Measurements from ENCODE around the gene ANO6. TPM values are rescaled to one million over a fixed set of nuclear protein-coding genes. Genes with fewer than 3 reads are reported as not detected.

ANO6 gene
- total RNA-seq, 2 donors from 2014 or later, result 35.2 to 55.1 TPM

DNA sequence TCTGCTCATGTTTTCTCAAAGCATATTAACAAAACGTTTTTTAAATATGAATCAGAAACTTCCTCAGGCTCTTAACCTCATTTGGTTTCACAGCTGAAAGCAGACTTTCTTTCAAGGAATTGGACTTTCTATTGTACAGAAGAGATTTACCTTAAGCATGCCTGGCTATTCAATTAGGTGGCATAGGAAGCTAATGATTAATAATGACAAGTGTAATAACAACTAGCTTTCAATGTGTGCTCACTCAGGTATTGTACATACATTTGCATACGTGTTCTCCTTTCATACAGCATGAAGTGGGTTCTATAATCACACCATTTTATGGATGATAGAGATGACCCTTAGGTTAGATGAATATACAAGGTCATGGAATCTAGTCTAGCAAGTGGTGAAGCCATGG is 115.7 kb downstream of the ANO6 start:
- H3K27me3 Mint-ChIP-seq, result no peaks in the 10 kb centered on the region
- DNase-seq (ENCODE audit: low spot score) (no peak), ATAC-seq (no peak)
- no peak overlapping the region for H3K27ac Mint-ChIP-seq
- H3K9me3 Mint-ChIP-seq, result no peaks in the 10 kb centered on the region
- peaks cover 13% of the 10 kb centered on the region for H3K36me3 Mint-ChIP-seq
- H3K4me3 Mint-ChIP-seq, result no peak overlapping the region
- peaks cover 12 to 15% of the 10 kb centered on the region in 2 donors for H3K4me1 Mint-ChIP-seq (ENCODE audit: low read depth in 2 of 2)

DNA sequence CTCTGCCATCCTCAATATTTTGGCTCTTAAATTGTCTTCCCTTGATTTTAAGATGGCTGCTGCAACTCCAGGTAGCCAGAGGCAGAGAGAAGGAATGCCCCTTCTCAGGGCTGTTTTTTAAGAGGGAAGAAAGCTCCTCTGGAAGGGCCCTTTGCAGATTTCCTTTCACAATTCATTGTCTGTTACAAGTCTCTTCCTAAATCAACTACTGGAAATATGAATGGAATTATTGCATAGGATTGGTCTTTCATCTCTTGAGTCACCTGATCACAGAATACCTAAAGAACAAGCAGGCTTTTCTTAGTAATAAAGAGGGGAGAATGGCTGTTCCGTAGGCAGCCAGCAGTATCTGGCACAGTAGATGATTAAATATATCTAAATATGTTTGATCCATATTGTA is 118.5 kb downstream of the ANO6 start:
- H3K4me3 Mint-ChIP-seq, result no peak overlapping the region
- no peak for DNase-seq (ENCODE audit: low spot score)
- no peak overlapping the region for H3K27ac Mint-ChIP-seq
- peaks cover 5 to 12% of the 10 kb centered on the region in 2 donors for H3K4me1 Mint-ChIP-seq (ENCODE audit: low read depth in 2 of 2)
- ATAC-seq, result no peak
- H3K36me3 Mint-ChIP-seq, result peaks cover 13% of the 10 kb centered on the region
- H3K9me3 Mint-ChIP-seq, result no peaks in the 10 kb centered on the region
- no peaks in the 10 kb centered on the region for H3K27me3 Mint-ChIP-seq

DNA sequence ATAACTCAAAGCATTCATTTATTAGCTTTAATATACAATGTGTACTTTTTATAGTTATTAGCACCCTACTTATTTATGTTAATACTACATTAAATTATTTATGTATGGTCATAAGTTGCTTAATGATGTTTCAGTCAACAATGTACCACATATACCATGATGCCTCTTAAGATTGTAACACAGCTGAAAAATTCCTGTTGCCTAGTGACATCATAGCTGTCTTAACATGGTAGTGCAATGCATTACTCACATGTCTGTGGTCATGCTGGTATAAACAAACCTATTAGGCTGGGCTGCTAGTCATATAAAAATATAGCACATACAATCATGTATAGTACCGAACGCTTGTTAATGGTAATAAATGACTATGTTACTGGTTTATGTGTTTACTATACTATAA is 120.4 kb downstream of the ANO6 start:
- no peak overlapping the region for H3K4me3 Mint-ChIP-seq
- H3K36me3 Mint-ChIP-seq, result peaks cover 13% of the 10 kb centered on the region

DNA sequence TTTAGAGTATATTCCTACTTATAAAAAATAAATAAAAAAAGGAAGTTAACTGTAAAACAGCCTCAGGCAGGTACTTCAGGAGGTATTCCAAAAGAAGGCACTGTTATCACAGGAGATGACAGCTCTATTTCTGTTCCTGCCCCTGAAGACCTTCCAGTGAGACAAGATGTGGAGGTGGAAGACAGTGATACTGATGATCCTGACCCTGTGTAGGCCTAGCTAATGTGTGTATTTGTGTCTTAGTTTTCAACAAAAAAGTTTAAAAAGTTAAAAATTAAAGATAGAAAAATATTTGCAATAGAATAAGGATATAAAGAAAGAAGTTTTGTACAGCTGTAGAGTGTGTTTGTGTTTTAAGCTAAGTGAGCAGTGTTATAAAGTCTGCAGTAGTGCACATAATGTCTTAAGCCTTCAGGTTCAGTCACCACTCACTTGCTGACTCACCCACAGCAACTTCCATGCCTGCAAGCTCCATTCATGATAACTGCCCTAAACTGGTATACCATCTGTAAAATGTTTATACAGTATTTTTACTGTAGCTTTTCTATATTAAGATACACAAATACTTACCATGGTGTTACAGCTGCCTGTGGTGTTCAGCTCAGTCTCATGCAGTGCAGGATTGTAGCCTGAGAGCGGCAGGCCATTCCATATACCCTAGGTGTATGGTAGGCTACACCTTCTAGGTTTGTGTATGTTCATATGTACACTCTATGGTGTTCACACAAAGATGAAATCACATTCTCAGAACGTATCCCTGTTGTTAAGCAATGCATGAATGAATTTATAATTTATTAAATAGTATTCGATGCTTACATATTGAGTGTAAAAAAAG is 121.1 kb downstream of the ANO6 start:
- DNase-seq (ENCODE audit: low spot score) (no peak), ATAC-seq (no peak)
- Mint-ChIP-seq H3K27me3 (no peaks in the 10 kb centered on the region), H3K9me3 (no peaks in the 10 kb centered on the region), H3K36me3 (peaks cover 11% of the 10 kb centered on the region), H3K4me1 (ENCODE audit: low read depth in 2 of 2) (peaks cover 3 to 5% of the 10 kb centered on the region in 2 donors), H3K4me3 (no peak overlapping the region), H3K27ac (no peak overlapping the region)

More for the DNA sequence above, 120.4 kb downstream of the ANO6 start:
- H3K9me3 Mint-ChIP-seq, result no peaks in the 10 kb centered on the region
- no peak overlapping the region for H3K27ac Mint-ChIP-seq
- ATAC-seq, result peak in 1 of 2 donors; percentile 43
- H3K4me1 Mint-ChIP-seq (ENCODE audit: low read depth in 2 of 2), result peaks cover 5 to 12% of the 10 kb centered on the region in 2 donors
- no peaks in the 10 kb centered on the region for H3K27me3 Mint-ChIP-seq
- no peak for DNase-seq (ENCODE audit: low spot score)

DNA sequence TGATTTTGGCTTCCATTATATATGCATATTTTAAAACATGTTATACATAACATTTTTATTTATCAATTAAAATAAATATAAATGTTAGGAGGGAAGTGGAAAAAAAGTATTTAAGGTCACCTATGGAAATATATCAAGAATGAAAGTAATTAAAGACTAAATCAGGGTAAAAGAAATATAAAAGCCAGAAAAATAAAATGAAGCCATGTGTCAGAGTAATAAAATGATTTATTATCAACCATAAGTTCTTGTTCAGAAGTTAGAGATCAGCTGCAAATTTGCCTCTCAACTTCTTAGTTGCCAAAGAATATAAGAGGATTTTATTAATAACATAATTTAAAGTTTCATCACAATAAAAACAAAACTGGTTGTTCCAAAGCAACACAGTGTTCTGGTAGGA is 121.9 kb downstream of the ANO6 start:
- H3K36me3 Mint-ChIP-seq, result peaks cover 4% of the 10 kb centered on the region
- no peak overlapping the region for H3K4me3 Mint-ChIP-seq

DNA sequence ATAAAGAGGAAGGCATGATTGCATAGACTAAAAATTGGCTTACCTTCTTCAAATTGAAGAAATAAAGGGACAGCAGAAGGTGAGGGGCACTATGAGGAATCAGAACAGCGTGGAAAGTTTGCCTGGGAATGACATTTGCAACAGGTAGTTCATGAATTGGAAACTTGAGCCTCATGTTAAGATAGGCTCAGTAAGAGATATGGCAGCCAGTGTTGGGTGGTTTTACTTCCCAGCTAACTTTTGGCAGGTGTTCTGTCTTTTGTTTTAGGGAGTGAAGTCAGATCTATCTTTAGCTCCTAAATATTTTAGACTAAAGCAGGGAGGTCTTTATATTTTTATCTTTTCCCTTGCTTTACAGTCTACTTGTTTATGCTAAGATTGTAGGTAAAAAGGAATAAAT is 122.4 kb downstream of the ANO6 start:
- Mint-ChIP-seq H3K4me3 (no peak overlapping the region), H3K4me1 (ENCODE audit: low read depth in 2 of 2) (peaks cover 4 to 5% of the 10 kb centered on the region in 2 donors), H3K27ac (no peak overlapping the region), H3K27me3 (no peaks in the 10 kb centered on the region), H3K9me3 (no peaks in the 10 kb centered on the region), H3K36me3 (peaks cover 4% of the 10 kb centered on the region)
- ATAC-seq, result no peak
- DNase-seq (ENCODE audit: low spot score), result no peak

More for the DNA sequence above, 121.9 kb downstream of the ANO6 start:
- no peak for ATAC-seq
- no peak for DNase-seq (ENCODE audit: low spot score)
- H3K27me3 Mint-ChIP-seq, result no peaks in the 10 kb centered on the region
- H3K4me1 Mint-ChIP-seq (ENCODE audit: low read depth in 2 of 2), result peaks cover 4% of the 10 kb centered on the region in 2 donors
- no peaks in the 10 kb centered on the region for H3K9me3 Mint-ChIP-seq
- no peak overlapping the region for H3K27ac Mint-ChIP-seq

DNA sequence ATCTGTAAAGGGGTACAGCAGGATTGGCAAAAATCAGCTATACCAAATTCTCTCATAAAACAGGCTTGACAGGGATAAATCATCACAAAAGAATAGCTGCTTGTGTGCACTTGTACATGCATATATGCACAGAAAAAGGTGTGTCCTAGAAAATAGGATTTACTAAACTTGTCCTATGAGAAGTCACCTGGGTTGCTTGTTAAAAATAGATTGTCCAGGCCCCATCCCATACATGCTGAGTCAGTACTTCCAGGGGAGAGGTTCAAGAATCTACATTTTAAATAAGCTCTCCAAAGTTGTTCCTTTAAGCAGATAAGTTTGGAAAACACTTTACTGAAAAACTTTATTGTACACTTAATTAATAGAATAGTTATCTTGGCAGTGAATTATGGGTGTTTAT is 123.1 kb downstream of the ANO6 start:
- H3K36me3 Mint-ChIP-seq, result peaks cover 4% of the 10 kb centered on the region
- peaks cover 4 to 5% of the 10 kb centered on the region in 2 donors for H3K4me1 Mint-ChIP-seq (ENCODE audit: low read depth in 2 of 2)
- no peak overlapping the region for H3K27ac Mint-ChIP-seq
- no peaks in the 10 kb centered on the region for H3K27me3 Mint-ChIP-seq
- no peak for ATAC-seq
- no peaks in the 10 kb centered on the region for H3K9me3 Mint-ChIP-seq
- no peak overlapping the region for H3K4me3 Mint-ChIP-seq
- DNase-seq (ENCODE audit: low spot score), result no peak

DNA sequence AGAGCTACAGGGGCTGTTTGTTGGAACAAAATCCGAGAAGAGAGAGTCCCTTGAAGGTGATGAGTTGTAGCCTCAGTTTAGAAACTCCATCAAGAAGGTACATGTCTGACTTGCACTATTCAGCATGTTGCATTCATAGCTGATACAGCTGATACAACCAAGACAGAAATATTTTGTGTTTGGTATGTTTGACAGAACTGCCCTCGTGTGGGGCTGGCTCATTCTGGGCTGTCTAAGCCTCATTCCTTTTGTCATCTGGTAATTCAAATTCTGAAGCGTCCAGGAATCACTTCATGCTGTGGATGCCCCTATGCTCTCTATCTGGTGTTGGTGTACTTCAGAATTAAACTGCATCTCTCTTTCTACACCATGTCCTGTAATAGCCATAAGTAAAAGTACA is 126.3 kb downstream of the ANO6 start:
- Mint-ChIP-seq H3K9me3 (no peaks in the 10 kb centered on the region), H3K4me3 (no peak overlapping the region), H3K27me3 (no peaks in the 10 kb centered on the region), H3K4me1 (ENCODE audit: low read depth in 2 of 2) (peaks cover 4 to 5% of the 10 kb centered on the region in 2 donors), H3K36me3 (no peaks in the 10 kb centered on the region), H3K27ac (no peak overlapping the region)
- DNase-seq (ENCODE audit: low spot score) (no peak), ATAC-seq (no peak)

DNA sequence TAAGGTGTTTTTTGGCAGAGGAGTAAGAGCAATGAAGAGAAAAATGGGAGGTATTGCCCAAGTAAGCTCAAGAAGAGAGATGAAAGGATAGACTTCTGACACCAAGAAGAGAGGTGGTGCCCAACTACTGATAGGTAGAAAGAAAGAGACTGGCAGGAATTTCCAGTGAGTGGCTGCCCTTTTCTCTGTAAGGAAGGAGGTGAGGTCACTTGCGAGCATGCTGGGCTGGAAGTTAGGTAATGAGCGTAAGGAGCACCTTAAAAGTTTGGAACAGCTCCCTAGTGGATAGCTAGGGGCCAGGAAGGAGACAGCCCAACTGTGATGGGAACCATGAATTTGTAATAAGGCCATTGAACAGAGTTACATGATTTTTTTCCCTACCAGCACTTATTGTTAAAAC is 127.0 kb downstream of the ANO6 start:
- DNase-seq (ENCODE audit: low spot score) (no peak), ATAC-seq (no peak)
- H3K4me3 Mint-ChIP-seq, result no peak overlapping the region
- no peaks in the 10 kb centered on the region for H3K27me3 Mint-ChIP-seq
- peaks cover 4 to 5% of the 10 kb centered on the region in 2 donors for H3K4me1 Mint-ChIP-seq (ENCODE audit: low read depth in 2 of 2)
- no peaks in the 10 kb centered on the region for H3K9me3 Mint-ChIP-seq
- H3K36me3 Mint-ChIP-seq, result no peaks in the 10 kb centered on the region
- no peak overlapping the region for H3K27ac Mint-ChIP-seq

DNA sequence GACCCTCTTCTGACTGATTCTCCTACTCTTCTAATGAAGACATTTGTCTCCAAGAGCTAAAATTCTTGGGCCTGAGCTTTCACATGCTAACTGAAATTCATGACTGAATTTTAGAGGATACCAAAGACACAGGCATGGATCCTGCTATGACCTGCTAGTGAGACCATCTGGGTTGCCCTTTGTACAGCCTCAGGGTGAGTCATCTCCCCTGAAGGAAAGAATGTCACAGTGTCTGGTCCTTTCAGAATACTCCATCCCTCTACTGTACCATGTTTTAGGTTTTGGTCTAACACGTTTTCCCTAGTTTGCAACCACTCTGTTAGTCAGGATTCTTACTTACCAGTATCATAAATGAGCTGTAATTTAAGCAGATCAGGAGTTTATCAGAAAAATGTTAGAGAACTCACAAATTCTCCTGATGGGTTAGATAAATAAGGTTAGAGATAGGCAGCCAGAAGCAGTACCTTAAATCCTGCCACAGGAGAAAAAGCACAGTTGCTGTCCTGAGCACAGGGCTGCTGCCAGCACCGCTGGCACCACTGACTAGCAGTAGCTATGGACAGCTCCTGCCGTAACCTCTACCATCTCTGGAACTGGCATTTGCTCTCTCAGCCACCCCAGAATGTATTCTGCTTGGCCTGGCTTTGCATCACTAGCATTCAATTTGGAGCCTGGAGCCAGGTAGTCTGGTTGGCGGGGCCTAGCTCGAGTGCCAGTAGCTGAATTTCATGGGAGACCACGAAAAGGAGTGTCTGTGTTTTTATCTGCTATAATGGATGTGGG is 127.6 kb downstream of the ANO6 start:
- DNase-seq (ENCODE audit: low spot score) (no peak), ATAC-seq (no peak)
- Mint-ChIP-seq H3K36me3 (peaks cover 3% of the 10 kb centered on the region), H3K4me1 (ENCODE audit: low read depth in 2 of 2) (peaks cover 4 to 5% of the 10 kb centered on the region in 2 donors), H3K27me3 (no peaks in the 10 kb centered on the region), H3K4me3 (no peak overlapping the region), H3K27ac (no peak overlapping the region), H3K9me3 (no peaks in the 10 kb centered on the region)

DNA sequence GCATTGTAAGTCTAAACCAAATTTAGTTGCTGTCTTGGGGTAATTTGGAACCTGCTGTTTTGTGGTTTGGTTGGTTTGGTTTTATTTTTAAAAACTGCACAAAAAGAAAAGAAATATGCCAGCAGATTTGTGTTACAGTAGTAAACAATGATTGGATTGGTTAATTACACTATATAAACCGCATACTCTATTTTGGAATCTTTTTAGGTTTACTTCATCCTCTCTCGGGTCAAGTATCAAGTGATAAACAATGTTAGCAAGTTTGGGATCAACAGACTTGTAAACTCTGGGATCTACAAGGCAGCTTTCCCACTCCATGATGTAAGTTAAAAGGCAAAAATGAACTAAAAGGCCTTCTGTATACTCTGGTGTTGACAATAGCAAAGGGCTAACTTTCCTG is 132.4 kb downstream of the ANO6 start:
- H3K4me1 Mint-ChIP-seq (ENCODE audit: low read depth in 2 of 2), result peaks cover 0 to 2% of the 10 kb centered on the region in 2 donors
- no peak overlapping the region for H3K4me3 Mint-ChIP-seq
- H3K27me3 Mint-ChIP-seq, result no peaks in the 10 kb centered on the region
- peaks cover 16% of the 10 kb centered on the region for H3K36me3 Mint-ChIP-seq
- no peak overlapping the region for H3K27ac Mint-ChIP-seq
- no peak for DNase-seq (ENCODE audit: low spot score)
- H3K9me3 Mint-ChIP-seq, result no peaks in the 10 kb centered on the region
- ATAC-seq, result no peak

DNA sequence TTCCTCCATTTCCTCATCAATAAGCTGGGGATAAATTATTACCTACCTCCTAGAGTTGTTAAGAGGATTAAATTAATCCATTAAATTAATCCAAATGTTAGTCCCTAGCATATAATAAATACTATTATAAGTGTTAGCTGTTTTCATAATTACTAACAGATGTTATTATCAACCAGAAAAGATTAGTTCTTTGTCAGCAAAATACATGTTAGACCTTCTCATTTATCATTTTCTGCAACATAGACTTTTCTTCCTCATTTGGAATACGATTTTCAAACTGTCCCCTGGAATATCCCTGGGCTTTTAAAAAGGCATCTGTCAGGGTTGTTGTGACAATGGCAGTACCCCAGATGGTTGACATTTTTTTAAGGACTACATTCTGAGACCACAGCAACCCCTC is 133.1 kb downstream of the ANO6 start:
- Mint-ChIP-seq H3K27ac (no peak overlapping the region), H3K4me1 (ENCODE audit: low read depth in 2 of 2) (peaks cover 5 to 6% of the 10 kb centered on the region in 2 donors), H3K4me3 (no peak overlapping the region), H3K9me3 (no peaks in the 10 kb centered on the region), H3K36me3 (peaks cover 22% of the 10 kb centered on the region), H3K27me3 (no peaks in the 10 kb centered on the region)
- ATAC-seq (no peak), DNase-seq (ENCODE audit: low spot score) (no peak)

DNA sequence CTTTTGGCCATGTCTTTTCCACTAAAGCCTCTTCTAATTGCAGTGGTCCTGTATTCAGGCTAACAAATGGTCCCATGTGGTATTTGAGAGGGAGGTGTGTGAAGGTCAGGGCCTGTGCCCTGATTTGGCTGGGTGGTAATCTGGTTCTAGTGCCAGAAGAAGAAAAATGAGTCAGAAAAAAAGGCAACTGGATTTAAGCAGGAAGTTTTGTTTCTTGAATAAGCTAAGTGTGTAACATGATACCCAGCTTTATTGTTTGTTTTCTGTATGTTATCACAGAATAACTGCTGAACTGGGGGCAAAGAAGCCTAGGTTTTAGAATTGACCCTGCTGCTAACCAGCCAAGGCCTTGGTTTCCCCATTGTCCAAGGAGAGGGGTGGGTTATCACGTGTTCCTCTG is 134.0 kb downstream of the ANO6 start:
- Mint-ChIP-seq H3K36me3 (peaks cover 28% of the 10 kb centered on the region), H3K27me3 (no peaks in the 10 kb centered on the region), H3K27ac (no peak overlapping the region), H3K4me1 (ENCODE audit: low read depth in 2 of 2) (peaks cover 11% of the 10 kb centered on the region in 2 donors), H3K4me3 (no peak overlapping the region), H3K9me3 (no peaks in the 10 kb centered on the region)
- ATAC-seq (no peak), DNase-seq (ENCODE audit: low spot score) (no peak)

DNA sequence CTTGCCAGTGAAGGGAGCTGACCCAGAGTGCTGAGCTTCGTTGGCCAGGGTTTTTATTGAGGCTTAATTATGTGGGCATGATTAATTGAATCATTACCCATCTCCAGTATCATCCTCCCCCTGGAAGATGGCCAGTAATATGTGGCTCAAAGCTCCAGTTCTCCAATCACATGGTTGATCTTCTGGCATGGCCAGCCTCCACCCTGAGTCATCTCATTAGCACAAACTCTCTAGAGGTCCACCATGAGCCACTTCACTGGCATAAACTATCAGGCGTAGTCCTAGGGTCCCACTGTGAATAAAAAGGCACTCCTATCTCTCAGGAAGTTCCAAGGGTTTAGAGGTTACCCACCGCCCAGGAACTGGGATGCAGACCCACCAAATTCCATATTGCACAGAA is 135.0 kb downstream of the ANO6 start:
- ATAC-seq (no peak), DNase-seq (ENCODE audit: low spot score) (no peak)
- Mint-ChIP-seq H3K4me1 (ENCODE audit: low read depth in 2 of 2) (peaks cover 11% of the 10 kb centered on the region in 2 donors), H3K9me3 (no peaks in the 10 kb centered on the region), H3K27ac (no peak overlapping the region), H3K4me3 (no peak overlapping the region), H3K27me3 (no peaks in the 10 kb centered on the region), H3K36me3 (peaks cover 28% of the 10 kb centered on the region)

Measured in natural killer cell treated with Interleukin-12 subunit alpha and Interleukin-12 subunit beta and Interleukin-15 and Interleukin-18, amount 100 ng/mL, for 72 hours (primary cell).